Thymus (tissue), 11 donors: Measurements from ENCODE around the gene PSMG4. TPM values are rescaled to one million over a fixed set of nuclear protein-coding genes. Genes with fewer than 3 reads are reported as not detected.
A peak's percentile ranks its signal among the peaks of the same experiment; 100 is the strongest.

ENCODE experiments used
- DNase-seq, 9 donors: peaks; one replicate each; pipeline ENCODE4 v3.0.0-alpha.2; 2013; ENCODE audit warnings: low spot score in 9 of 9, low read depth in 6 of 9, missing footprints in 1 of 9
- H3K27ac ChIP-seq, 2 donors: one replicate each; pipeline ENCODE4 v1.5.1; 2013; ENCODE audit warnings: control low read depth in 1 of 2, low read depth in 1 of 2, low read length in 1 of 2, mild to moderate bottlenecking in 1 of 2, moderate library complexity in 1 of 2
- H3K27me3 ChIP-seq, 2 donors: one replicate each; pipeline ENCODE4 v1.5.1; 2013; ENCODE audit warnings: low read length in 1 of 2; ENCODE audit not compliant: control insufficient read depth in 2 of 2, insufficient read depth in 1 of 2
- H3K36me3 ChIP-seq, 2 donors: one replicate each; pipeline ENCODE4 v1.5.1; 2013; ENCODE audit warnings: low read length in 1 of 2, mild to moderate bottlenecking in 1 of 2, moderate library complexity in 1 of 2; ENCODE audit not compliant: control insufficient read depth in 2 of 2, insufficient read depth in 2 of 2
- H3K4me1 ChIP-seq, 2 donors: one replicate each; pipeline ENCODE4 v1.5.1; 2013; ENCODE audit warnings: low read length in 2 of 2; ENCODE audit not compliant: control insufficient read depth in 2 of 2, insufficient read depth in 2 of 2
- H3K4me3 ChIP-seq, 2 donors: one replicate each; pipeline ENCODE4 v1.5.1; 2013; ENCODE audit warnings: low read length in 2 of 2, control low read depth in 1 of 2, mild to moderate bottlenecking in 1 of 2
- H3K9me3 ChIP-seq, 2 donors: one replicate each; pipeline ENCODE4 v1.5.1; 2013; ENCODE audit warnings: low read length in 1 of 2, mild to moderate bottlenecking in 1 of 2; ENCODE audit not compliant: control insufficient read depth in 2 of 2, insufficient read depth in 1 of 2
- WGBS: extraction: QIAGEN DNeasy Blood & Tissue Kit; methylation state at CpG from one replicate; pipeline ENCODE4 v1.1.7; 2013; 5-methylcytosine and 5-hydroxymethylcytosine counted together
- polyA plus RNA-seq: library from polyadenylated mRNA; stranded (reverse); fragments of 200-250 nt; gene quantifications from one replicate; pipeline ENCODE4 v1.2.3, GENCODE V29; 2013
- total RNA-seq: library from RNA; stranded (reverse); fragments of 120-200 nt; gene quantifications from one replicate; pipeline ENCODE4 v1.2.4, GENCODE V29; 2013
- donor health status: healthy.

Gene PSMG4
- total and polyA plus RNA-seq, 2 donors: 24.9 to 27.1 TPM

GRCh38 chr6:3252861-3253596 lies 5.7 kb upstream of the PSMG4 start:
- 94% methylated on average over 22 of the region's 22 CpGs for WGBS

GRCh38 chr6:3253597-3253961 lies 5.2 kb upstream of the PSMG4 start:
- no peaks in the 10 kb centered on the region for H3K36me3 ChIP-seq
- no peak overlapping the region for H3K27ac ChIP-seq
- H3K4me3 ChIP-seq: no peak overlapping the region
- 98% methylated on average over 40 of the region's 40 CpGs for WGBS
- DNase-seq: no peak
- peaks cover 0 to 45% of the 10 kb centered on the region in 2 donors for H3K27me3 ChIP-seq
- peaks cover 3 to 10% of the 10 kb centered on the region in 2 donors for H3K4me1 ChIP-seq
- H3K9me3 ChIP-seq: peaks cover 0 to 4% of the 10 kb centered on the region in 2 donors

More at GRCh38 chr6:3252861-3253596, 5.7 kb upstream of the PSMG4 start:
- no peak overlapping the region for H3K27ac ChIP-seq
- peaks cover 0 to 7% of the 10 kb centered on the region in 2 donors for H3K4me1 ChIP-seq
- no peak for DNase-seq
- H3K36me3 ChIP-seq: no peaks in the 10 kb centered on the region
- H3K4me3 ChIP-seq: no peak overlapping the region
- H3K27me3 ChIP-seq: peaks cover 0 to 45% of the 10 kb centered on the region in 2 donors
- H3K9me3 ChIP-seq: peaks cover 0 to 4% of the 10 kb centered on the region in 2 donors

GRCh38 chr6:3258201-3258600 lies 546 bp upstream of the PSMG4 start:
- H3K27ac ChIP-seq: no peak overlapping the region
- DNase-seq: no peak
- H3K4me1 ChIP-seq: peaks cover 23 to 43% of the 10 kb centered on the region in 2 donors
- peaks cover 0 to 4% of the 10 kb centered on the region in 2 donors for H3K9me3 ChIP-seq
- H3K27me3 ChIP-seq: peaks cover 0 to 19% of the 10 kb centered on the region in 2 donors
- peak overlapping the region; percentile 67 to 81 for H3K4me3 ChIP-seq
- peaks cover 0 to 4% of the 10 kb centered on the region in 2 donors for H3K36me3 ChIP-seq
- 64% methylated on average over 12 of the region's 12 CpGs for WGBS

- Histone ChIP-seq H3K4me1 (peaks cover 37 to 57% of the 10 kb centered on the region in 2 donors), H3K4me3 (peak overlapping the region; percentile 67 to 81), H3K27ac (peak overlapping the region in 1 of 2 donors; percentile 74), H3K36me3 (peaks cover 9 to 16% of the 10 kb centered on the region in 2 donors), H3K9me3 (no peaks in the 10 kb centered on the region), H3K27me3 (peaks cover 0 to 19% of the 10 kb centered on the region in 2 donors)
- peak in 5 of 9 donors; percentile 24 to 59 (median 37) for DNase-seq
- under 1% methylated on average over 21 of the region's 21 CpGs for WGBS
These were observed 778 bp downstream of the PSMG4 start for GRCh38 chr6:3259491-3259958.

- peaks cover 9 to 22% of the 10 kb centered on the region in 2 donors for H3K36me3 ChIP-seq
- peaks cover 0 to 19% of the 10 kb centered on the region in 2 donors for H3K27me3 ChIP-seq
- DNase-seq: no peak
- WGBS: 94% methylated on average over 14 of the region's 14 CpGs
- H3K9me3 ChIP-seq: no peaks in the 10 kb centered on the region
- H3K4me3 ChIP-seq: no peak overlapping the region
- H3K4me1 ChIP-seq: peaks cover 39 to 61% of the 10 kb centered on the region in 2 donors
- H3K27ac ChIP-seq: no peak overlapping the region
These were observed 1.5 kb downstream of the PSMG4 start for GRCh38 chr6:3260296-3260695.

GRCh38 chr6:3260772-3261517 lies 2.2 kb downstream of the PSMG4 start:
- 94% methylated on average over 17 of the region's 17 CpGs for WGBS
- peaks cover 0 to 19% of the 10 kb centered on the region in 2 donors for H3K27me3 ChIP-seq
- no peak for DNase-seq
- H3K4me1 ChIP-seq: peaks cover 39 to 61% of the 10 kb centered on the region in 2 donors
- H3K9me3 ChIP-seq: no peaks in the 10 kb centered on the region
- no peak overlapping the region for H3K4me3 ChIP-seq
- H3K36me3 ChIP-seq: peaks cover 9 to 25% of the 10 kb centered on the region in 2 donors
- no peak overlapping the region for H3K27ac ChIP-seq

GRCh38 chr6:3261518-3261820 lies 2.7 kb downstream of the PSMG4 start:
- H3K27ac ChIP-seq: no peak overlapping the region
- no peak for DNase-seq
- H3K4me1 ChIP-seq: peaks cover 39 to 61% of the 10 kb centered on the region in 2 donors

DNA sequence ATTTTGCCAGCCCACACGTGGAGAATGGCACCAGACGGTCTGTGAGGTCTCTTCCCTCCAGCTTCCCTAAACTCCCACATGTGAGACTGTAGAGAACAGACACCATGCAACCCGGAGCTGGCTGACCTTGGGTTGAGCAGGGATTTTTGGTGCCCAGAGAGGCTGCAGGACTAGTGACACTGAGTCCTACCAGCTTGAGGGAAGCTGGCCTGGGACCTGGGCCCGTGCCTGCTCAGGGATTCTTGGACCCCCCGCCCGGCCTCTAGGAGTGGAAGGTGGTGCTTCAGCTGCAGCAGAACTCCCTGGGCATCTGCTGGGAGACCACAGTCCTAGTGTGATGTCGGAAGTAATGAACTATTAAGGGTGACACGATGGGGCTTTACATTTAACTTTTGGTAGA lies 3.2 kb downstream of the PSMG4 start:
- no peak for DNase-seq
- 89% methylated on average over 8 of the region's 8 CpGs for whole genome bisulfite sequencing
- Histone ChIP-seq H3K27ac (no peak overlapping the region), H3K9me3 (no peaks in the 10 kb centered on the region), H3K27me3 (peaks cover 0 to 12% of the 10 kb centered on the region in 2 donors), H3K4me3 (no peak overlapping the region), H3K4me1 (peaks cover 39 to 61% of the 10 kb centered on the region in 2 donors), H3K36me3 (peaks cover 9 to 30% of the 10 kb centered on the region in 2 donors)

More at GRCh38 chr6:3261518-3261820, 2.7 kb downstream of the PSMG4 start:
- Histone ChIP-seq H3K4me3 (no peak overlapping the region), H3K27me3 (peaks cover 0 to 17% of the 10 kb centered on the region in 2 donors), H3K9me3 (no peaks in the 10 kb centered on the region), H3K36me3 (peaks cover 9 to 30% of the 10 kb centered on the region in 2 donors)
- WGBS: 96% methylated on average over 6 of the region's 6 CpGs

GRCh38 chr6:3263096-3263495 lies 4.3 kb downstream of the PSMG4 start:
- 26% methylated on average over 6 of the region's 6 CpGs for WGBS
- Histone ChIP-seq H3K4me1 (peaks cover 39 to 61% of the 10 kb centered on the region in 2 donors), H3K27ac (peak overlapping the region in 1 of 2 donors; percentile 71), H3K4me3 (no peak overlapping the region), H3K9me3 (no peaks in the 10 kb centered on the region), H3K27me3 (peaks cover 0 to 4% of the 10 kb centered on the region in 2 donors), H3K36me3 (peaks cover 9 to 34% of the 10 kb centered on the region in 2 donors)
- peak in 3 of 9 donors; percentile 42 to 57 (median 55) for DNase-seq
